SW 1271 (cell line): ENCODE results near the gene HYAL2.
"Not testable (repeated sequence)": the region's sequence is repeated elsewhere in the genome, so short reads cannot be mapped to it uniquely, and the experiment has no call there.

Experiments
- DNase-seq, 2 experiments: peaks; one replicate each; lab custom pipeline; 2025; lab: John Stamatoyannopoulos, UW

HYAL2 gene

DNA sequence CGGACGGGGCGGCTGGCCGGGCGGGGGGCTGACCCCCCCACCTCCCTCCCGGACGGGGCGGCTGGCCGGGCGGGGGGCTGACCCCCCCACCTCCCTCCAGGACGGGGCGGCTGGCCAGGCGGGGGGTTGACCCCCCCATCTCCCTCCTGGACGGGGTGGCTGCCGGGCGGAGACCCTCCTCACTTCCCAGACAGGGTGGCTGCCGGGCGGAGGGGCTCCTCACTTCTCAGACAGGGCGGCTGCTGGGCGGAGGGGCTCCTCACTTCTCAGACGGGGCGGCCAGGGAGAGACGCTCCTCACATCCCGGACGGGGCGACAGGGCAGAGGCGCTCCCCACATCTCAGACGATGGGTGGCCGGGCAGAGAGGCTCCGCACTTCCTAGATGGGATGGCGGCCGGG is 10.5 kb downstream of the HYAL2 start:
- DNase-seq: not testable (repeated sequence)

DNA sequence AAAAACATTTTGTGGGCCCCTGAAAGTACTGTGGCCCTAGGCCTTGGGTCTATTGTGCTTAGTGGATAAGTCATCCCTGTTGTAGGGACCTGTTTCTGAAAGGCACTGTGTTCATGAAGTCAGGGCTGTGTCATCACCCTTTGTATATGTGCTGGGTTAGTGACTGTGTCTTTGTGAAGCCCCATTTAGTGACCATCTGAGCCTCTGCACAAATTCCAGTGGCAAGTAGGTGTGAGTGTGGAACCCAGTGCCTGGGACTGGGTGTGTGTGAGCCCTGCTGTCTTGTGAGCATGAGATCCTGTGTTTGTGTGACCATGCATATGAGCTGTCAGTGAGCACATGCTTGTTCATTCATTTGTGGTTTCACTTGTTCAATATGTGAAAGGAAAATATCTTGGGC is 17.9 kb downstream of the HYAL2 start:
- DNase-seq: no peak

DNA sequence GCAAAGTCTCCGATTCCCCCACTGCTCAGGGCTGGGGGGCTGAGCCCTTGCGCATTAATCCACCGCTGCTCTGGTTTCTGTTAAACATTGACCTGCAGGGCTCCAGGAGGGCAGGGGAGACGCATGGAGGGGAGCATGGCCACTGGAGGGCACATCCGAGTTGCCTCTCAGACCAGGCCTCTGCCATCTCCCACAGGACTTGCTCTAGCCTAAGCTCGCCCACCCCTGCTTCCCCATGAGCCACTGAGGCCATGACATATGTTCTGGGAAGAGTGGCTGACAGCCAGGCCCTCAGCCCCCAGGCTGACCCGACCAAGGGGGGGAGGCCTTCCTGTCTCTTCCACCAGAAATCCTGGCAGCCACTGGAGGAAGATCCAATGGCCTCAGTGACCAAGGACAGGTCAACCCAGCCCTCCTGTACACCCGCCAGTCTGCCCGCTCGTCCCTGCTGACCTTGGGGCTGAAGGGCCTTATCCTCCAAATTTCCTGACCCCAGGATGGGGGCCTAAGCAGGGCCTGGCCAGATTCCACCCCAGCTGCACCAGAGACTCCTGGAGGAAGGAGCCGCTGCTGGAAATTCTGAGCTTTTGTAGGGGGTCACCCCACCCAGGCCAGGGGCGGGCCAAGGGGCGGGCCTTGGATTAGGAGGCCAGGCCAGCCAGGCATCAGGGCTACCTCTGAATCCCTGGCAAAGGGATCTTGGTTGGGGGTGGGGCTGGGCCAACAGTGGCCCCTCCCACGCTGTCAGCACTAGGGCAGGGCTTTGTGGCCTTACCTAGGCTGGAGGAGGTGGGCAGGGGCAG is 19.3 kb downstream of the HYAL2 start, which contains the start of gene HYAL1:
Gene HYAL1 (minus strand): TSS at position 562 of the 803 bp plus-strand sequence. CDS start 618 bp downstream, outside the sequence.
- DNase-seq: no peak

DNA sequence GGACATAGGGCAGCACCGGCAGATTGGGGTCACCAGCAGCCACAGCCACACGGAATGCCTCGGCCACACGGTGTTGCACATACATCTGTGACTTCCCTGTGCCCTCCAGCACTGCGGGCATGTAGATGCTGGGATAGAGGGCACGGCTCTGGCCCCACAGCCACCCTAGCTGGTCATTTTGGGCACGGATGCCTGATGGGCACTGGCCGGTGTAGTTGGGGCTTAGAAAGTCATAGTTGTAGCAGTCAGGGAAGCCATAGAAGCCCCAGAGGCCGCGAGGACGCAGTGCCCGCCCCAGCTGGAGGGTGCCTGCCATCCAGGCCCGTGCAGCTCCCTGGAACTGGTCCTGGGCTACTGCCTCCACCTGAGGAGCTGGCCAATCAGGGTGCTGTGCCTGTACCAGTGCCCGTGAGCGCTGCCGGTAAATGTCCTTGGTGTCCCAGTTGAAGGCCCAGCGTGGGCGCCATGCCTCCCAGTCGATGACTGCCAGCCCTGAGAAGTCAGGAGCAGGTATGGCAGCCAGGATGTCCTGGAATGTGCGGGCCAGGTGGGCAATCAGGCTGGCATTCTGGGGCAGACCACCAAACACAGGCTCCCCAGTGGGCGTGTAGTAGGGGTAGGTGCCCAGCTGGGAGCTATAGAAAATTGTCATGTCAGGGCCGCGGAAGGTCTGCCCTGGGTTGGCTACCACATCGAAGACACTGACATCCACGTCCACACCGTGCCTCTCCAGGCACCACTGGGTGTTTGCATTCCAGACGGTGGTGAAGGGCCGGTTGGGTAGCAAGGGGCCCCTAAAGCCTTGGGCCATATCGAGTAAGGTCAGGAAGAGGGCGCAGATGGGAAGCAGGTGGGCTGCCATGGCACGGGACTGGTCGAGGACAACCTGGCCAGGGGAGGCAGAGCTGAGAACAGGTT is 20.2 kb downstream of the HYAL2 start:
- DNase-seq: no peak

DNA sequence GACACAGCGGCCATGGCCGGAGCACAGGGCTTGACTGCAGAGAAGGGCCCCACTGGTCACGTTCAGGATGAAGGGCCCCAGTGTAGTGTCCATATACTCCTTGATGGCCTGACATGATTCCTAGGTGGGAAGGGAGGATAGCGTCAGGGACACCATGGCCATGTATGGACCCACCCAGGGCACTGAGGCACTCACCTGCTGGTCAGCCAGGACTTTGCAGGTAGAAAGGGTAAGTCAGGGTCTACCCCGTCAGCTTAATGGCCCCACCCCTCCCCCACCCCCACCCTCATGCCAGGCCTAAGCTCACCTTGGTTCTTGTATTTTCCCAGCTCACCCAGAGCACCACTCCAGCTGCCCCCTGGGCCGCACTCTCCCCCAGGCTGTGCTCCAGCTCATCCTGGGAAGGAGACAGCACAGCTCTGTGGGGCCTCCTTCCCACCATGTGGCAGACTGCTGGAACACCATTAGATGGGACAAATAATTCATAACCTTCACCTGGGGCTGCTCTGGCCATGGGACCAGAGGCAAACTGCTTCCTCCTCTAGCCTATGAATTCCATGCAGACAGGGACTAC is 21.8 kb downstream of the HYAL2 start:
- no peak for DNase-seq

DNA sequence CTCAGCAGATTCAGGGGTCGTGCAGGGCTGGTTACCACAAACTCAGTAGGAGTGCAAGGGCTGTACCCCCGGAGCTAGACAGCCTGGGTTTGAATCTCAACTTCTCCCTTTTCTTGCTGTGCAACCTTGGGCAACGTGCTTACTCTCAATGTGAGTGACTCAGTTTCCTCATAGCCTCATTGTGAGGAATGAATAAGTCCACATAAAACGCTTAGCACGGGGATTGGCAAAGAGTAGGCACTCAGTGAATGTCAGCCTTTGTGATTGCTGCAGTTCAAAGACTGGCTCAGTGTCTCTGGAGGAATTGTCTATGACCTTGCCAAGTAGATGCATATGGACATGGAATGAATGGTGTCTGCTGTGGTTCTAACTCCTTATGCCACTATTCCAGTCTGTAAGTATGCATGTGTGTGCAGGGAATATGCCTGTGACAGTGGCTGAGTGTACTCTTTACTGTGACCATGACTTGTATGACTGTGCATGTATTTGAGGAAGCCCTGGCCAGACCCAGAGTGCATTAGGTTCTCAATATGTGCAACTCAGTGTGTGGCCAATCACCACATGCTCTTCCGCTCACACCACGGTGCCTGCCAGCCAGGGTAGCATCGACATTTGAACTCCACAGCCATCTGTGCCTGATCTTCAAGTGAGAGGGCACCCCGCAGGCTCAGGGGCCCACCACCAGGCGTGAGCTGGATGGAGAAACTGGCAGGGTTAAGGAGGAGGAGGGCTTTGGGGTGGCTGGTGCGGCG is 22.4 kb downstream of the HYAL2 start:
- no peak for DNase-seq

DNA sequence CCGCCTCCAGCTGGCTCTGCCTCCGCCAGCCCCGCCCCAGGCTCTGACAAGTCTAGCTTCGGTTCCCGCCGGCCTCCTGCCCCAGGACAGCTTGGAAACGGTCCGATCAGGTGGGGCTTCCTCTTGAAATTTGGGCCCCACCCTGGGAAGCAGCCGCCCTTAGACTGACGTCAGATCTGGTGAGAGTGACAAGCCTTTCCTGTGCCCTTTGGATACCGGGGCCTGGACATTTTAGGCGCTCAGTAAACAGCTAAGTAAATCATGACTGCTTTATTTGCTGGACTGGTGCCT is 23.0 kb downstream of the HYAL2 start:
- DNase-seq: no peak

DNA sequence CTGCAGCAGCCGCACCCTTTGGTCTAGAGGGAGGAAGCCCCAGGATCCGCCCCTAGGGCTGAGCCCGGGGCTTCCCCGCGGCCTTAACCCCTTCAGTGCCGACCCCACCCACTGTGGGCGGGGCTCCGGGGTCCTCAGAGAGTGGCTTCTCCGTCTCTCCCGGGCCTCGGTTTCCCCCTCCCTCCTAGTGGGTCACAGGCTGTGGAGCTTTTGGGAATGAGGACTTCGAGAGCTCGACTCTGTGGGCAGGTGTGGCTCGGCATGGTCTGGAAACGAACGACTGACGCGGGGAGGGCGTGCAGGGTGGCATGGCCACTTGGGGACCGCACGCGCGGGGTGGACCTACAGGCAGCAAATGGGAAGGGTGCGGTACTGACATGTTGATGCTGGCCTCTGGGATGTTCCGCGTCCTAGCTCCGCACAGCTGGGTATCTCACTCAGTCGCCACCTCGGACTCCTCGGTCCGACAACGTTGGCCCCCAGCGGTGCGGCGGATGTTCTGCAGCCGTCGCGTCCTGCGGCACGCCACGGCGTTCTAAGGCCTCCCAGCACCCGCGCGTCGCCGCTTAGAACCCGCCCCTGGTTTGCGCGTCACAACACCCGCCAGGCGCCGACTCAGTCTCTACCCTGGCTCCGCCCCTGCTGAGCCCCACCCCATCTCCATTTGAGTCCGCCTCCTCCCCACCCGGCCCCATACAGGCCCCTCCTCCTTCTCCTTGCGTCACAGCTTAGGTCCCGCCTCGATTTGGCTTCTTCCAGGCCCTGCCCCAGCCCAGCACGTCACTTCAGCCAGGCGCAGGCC is 23.5 kb downstream of the HYAL2 start, which contains the start of the genes HYAL3 and NAA80:
Gene HYAL3 (minus strand): TSS at position 570 of the 802 bp plus-strand sequence. CDS start 3,803 bp downstream, outside the sequence.
Gene NAA80 (minus strand): TSS at position 570 of the 802 bp plus-strand sequence. CDS start 1,942 bp downstream, outside the sequence.
- DNase-seq: peak; percentile 79 to 92

DNA sequence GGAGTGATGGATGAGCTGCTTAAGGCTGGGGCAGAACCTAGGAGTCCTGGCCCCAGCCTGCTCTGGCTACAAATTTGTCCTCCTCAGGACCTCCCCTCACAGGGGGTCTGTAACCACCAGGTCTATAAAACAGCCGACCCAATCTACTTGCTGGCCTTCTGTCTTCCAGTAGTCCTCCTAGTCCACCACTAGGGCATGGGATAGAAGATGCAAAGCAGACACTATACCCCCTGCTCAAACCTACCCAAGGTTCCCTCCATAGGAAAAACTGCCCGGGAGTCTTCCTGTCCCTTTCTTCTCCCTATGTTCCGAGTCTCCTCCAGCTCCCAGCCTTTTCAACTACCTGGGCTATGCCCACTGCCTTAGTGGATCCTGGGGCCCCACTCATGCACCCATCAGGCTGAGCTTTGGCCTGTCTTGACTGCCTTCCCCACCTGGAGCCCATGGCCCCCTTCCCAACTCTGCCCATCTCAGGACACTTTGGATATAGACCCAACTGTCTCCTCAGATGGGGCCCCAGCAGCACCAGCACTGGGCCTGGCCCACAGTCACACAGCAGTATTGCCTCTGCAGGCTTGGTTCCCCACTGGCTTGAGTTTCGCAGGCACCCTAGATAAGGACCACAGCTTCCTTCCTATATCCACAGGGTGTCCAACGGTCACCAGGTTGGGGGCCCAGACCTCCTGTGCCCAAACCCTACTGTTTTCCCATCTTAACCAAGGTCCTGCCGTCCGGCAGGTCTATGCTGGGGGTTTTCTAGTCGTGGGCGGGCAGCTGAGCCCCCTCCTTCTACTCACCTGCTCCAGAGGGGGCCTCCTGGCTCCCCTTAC is 24.4 kb downstream of the HYAL2 start:
- DNase-seq: no peak

DNA sequence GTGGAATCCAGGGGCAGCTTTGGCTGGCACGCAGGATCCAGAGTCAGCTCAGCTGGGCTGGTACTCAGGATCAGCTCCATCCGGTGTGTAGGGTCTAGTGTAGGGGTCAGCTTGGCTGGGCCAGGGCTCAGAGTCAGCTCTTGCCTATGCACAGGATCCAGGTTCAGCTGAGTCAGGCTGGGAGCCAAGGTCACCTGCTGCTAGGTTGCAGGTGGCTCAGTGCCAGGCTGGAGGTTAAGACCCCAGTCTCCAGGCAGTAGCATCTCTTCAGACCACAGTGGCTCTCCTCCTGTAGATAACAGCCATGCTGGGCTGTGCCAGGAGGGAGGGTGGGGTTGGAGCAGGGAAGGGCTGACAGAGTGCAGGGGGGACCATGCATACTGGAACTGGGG is 25.2 kb downstream of the HYAL2 start:
- no peak for DNase-seq

DNA sequence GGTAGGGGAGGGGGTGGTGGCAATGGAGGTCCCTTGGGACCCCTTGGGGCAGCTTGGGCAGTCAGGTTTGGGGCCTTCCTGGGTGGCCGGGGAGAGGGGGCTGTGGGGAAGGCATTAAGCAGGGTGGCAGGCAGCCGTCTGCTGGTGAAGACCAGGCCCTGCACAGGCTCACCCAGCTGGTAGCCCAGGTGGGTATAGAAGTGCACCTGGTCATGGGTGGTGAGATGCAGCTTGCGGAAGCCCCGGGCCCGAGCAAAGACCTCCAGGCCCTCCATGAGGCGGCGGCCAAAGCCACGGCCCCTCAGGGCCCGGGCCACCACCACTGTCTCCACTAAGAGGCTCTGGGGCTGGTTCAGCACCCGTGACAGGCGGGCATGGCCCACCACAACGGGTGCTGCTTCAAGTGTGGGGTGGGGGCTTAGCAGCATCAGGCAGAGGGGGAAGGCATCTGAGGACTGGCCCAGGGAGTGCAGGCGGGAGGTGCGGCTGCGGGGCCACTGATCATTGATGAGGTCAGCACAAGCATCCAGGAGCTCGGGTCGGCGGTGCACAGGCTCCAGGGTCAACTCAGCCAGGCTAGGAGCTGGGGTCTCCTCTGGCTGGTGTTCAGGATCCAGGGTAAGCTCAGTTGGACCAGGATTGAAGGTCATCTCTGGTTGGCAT is 25.7 kb downstream of the HYAL2 start:
- DNase-seq: no peak

DNA sequence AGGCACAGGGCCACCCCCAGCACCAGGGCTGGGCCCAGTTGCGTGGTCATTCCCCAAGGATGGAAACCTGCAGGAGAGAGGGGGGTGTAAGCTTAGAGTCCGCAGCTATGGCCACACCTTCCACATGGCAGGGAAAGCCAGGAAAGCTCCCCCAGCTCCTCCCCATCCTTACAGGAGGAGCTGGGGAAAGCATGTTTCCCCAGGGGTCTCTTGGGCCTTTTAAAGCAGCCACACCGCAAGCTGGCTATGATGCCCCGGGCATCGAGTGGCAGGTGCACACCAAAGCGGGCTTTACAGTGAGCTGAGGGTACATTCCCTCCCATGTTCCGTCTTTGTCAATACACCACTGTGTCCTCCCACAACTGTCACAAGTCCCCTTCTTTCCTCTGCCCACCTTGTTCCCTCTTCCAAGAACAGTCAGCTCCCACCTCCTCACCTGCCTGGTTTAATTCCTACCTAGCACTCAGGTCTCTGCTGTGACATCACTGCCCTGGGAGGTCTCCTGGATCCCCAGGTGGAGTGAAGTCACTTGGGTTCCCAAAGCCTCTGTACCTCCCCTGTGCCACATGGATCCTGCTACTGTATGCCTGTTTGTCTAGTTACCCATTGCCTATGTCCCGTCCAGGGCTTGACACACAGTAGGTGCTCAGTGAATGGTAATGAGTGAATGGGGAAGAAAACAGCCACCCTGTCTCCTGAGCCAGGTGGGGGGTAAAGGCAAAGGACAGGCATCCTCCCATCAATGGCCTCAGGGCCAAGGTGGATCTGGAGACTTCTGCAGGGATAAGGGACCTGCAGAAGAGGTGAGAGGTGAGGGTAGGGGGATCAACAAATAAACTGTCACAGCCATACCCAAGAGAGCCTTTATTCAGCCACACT is 26.8 kb downstream of the HYAL2 start:
- DNase-seq: no peak

DNA sequence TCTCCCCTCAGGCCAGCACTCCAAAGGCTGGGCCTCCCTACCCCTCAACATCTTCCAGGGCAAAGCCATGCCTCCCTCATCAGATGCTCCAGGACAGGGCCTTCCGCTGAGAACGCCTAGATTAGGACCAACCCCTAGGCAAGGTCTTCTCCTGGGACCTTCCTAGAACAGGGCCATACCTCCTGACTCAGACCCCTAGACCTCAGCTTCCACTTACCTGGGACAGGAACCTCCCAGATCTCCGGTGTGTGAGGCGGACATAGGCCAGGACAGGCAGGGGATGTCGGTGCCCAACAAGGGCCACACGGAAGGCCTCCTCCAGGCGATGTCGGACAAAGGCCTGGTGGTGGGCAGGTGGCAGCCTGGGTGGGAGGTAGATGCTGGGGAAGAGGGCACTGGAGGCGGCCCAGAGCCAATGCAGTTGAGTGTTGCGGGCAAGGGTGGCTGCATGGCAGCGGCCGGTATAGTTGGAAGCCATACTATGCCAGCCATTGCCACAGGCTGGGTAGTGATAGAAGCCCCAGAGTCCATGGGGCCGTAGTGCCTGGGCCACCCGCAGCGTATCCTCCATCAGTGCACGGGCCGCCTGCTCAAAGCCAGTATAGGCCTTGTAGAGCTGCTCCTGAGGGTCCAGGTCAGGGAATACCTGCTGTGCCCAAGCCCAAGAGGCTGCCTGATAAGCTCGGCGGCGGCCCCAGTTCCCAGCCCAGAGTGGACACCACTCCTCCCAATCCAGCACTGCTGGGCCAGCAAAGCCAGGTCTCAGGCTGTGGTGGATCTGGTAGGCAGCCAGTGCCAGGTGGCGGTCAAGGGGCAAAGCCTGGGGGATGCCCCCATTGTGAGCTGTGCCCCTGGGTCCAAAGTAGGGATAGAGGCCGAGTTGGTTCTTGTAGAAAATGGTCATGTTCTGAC is 27.8 kb downstream of the HYAL2 start:
- no peak for DNase-seq

DNA sequence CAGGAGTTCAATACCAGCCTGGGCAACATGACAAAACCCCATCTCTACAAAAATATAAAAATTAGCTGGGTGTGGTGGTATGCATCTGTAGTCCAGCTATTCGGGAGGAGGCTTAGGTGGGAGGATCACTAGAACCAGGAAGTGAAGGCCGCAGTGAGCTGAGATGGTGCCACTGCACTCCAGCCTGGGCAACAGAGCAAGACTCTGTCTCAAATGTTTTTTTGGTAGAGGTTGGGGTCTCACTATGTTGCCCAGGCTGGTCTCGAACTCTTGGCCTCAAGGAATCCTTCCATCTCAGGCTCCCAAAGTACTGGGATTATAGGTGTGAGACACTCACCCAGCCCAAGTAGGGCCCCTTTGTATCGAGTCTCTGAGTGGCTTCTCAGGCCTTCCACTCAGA is 28.5 kb downstream of the HYAL2 start:
- no peak for DNase-seq

DNA sequence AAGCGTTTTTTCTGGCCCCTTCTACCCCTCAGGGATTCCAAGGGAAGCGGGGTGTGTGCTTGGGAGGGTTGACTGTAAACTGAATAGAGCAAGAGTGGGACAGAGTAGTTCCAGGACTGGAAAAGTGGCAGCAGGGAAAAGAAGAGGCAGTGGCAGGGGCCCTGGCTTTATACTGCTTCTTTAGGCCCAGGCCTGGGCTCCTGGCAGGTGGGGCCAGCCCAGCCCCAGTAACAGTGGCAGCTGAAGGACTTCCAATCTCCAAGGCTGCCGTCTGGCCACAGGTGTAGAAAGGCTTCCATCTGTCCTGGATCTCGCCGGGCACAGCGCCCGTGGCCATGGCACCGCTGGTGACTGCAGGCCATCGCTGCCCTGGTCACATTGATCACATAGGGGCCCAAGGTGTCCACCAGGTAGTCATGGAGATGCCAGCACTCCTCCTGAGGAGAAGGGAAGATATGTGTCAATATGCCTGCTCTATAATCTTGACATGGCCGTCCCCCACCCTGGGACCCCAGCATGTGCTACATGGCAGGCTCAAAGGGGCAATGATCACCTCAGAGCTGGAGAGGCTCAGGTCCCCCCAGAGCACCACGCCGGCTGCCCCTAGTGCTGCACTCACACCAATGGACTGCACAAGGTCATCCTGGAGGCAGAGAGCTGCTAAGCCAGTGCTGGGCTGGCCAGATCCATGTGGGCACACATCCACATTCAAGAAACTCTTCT is 29.3 kb downstream of the HYAL2 start:
- no peak for DNase-seq

DNA sequence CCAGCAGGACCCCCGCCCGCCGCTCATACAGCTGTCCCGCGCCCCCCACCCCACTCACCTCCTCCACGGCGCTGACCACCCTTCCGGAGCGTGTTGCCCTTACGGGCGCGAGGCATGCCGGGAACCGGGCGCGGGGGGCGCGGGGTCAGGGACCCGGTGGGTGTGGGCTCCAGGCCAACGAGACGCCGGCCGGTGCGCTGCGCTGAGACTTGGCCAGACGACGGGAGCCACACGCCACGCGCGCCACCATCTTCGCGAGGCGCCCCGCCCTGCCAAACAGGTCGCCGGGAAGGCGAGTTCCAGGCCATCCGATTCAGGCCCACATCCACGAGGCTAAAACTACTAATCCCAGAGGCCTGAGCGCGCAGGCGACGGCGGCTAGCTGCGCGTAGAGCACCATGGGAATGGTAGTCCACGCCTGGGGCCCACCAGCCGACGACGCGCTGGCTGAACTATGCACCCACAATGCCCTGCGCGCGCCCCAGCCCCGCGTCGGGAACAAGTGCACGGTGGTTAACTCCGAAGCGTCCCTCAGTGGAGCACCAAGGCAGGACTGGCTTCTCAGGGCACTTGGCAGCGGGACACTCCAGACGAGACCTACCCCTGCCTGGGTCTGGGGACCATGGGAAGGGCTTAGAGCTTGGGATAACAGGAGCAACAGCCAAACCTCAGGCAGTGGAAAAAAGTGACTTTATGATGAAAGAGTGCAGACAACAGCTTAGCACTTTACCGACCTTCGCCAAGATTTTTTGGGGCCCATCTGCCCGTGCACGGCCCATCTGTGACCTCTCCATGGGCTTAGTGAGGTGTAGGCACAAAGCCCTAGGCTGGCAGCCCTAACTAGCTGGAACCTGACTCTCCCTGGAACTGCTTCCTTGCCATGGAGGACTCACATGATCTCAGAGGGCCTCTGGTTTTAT is 30.1 kb downstream of the HYAL2 start, which contains the start of gene IFRD2:
Gene IFRD2 (minus strand): TSS at position 271 of the 920 bp plus-strand sequence. CDS start 155 bp downstream, at position 116.
- DNase-seq: peak; percentile 74 to 92
